Endothelial cell of umbilical vein (primary cell): Measurements from ENCODE around the gene MYRIP.

Source experiments
- CTCF ChIP-seq, 2 donors: IDR thresholded peaks; 1 replicate in 1 of 2; 2 replicates in 1 of 2; pipeline ENCODE4 v1.5.1; 2011; ENCODE audit warnings: low read length in 2 of 2, mild to moderate bottlenecking in 2 of 2, moderate library complexity in 2 of 2, control low read depth in 1 of 2, inconsistent platforms in 1 of 2, low read depth in 1 of 2; ENCODE audit not compliant: insufficient read depth in 1 of 2; ENCODE audit errors: extremely low read depth in 1 of 2
- EZH2 ChIP-seq: IDR thresholded peaks from 2 replicates; pipeline ENCODE4 v1.6.1; 2012; ENCODE audit warnings: borderline replicate concordance, low read depth, mild to moderate bottlenecking, moderate library complexity, low read length, inconsistent platforms; ENCODE audit not compliant: severe bottlenecking
- MYC ChIP-seq: IDR thresholded peaks from one replicate; pipeline ENCODE4 v1.6.1; 2011; ENCODE audit warnings: mild to moderate bottlenecking, low read depth, low read length
- POLR2A ChIP-seq: IDR thresholded peaks from 2 replicates; pipeline ENCODE4 v1.6.1; 2012; ENCODE audit warnings: low read depth, mild to moderate bottlenecking, control low read depth, low read length
- POLR2AphosphoS5 ChIP-seq: IDR thresholded peaks from 2 replicates; pipeline ENCODE4 v1.6.1; 2012; ENCODE audit warnings: low read depth, mild to moderate bottlenecking, control low read depth, low read length, moderate library complexity; ENCODE audit not compliant: insufficient read depth

DNA sequence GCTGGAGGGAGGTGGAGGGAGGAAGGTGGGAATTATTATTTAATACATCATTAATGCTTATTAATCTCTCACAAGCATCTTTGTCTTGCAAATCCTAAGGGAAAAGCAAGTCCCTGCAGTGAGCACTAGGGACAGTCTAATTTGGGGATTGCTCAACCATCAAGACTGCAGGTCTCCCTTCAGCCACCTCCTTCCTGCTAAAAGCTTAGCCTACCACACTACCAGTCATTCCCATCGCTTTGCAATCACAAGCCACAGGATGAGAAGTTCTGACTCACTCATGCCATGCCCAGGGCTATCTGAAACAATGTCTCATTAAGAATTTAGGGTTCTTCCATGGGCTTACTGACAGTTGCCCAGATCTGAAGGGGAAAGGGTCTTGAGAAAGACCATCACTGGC, 449.1 kb downstream of the MYRIP start:
- TF ChIP-seq CTCF (IDR thresholded peaks at IDR 0.05; ENCODE audit: extremely low read depth in 1 of 2, insufficient read depth in 1 of 2, low read depth in 1 of 2, low read length in 2 of 2) (no peak), POLR2A (no peak), EZH2 (no peak), MYC (no peak), POLR2AphosphoS5 (no peak)
